ENCODE results near the gene DHX35. TPM values are rescaled to one million over a fixed set of nuclear protein-coding genes. Genes with fewer than 3 reads are reported as not detected.

Gene DHX35
- total RNA-seq, 1 experiment from 2014 or later: 20.4 TPM

- TF ChIP-seq ARID4B (CRISPR knock-in tag; IDR thresholded peaks at IDR 0.05; ENCODE audit: borderline replicate concordance) (no peak), TEAD1 (CRISPR knock-in tag; IDR thresholded peaks at IDR 0.05) (no peak), ZSCAN18 (CRISPR knock-in tag; IDR thresholded peaks at IDR 0.05) (no peak), MAX (CRISPR knock-in tag; IDR thresholded peaks at IDR 0.05) (no peak), ZNF263 (CRISPR knock-in tag; IDR thresholded peaks at IDR 0.05; ENCODE audit: low read depth) (no peak), SOX15 (CRISPR knock-in tag; IDR thresholded peaks at IDR 0.05) (no peak), ZNF396 (CRISPR knock-in tag; IDR thresholded peaks at IDR 0.05; ENCODE audit: borderline replicate concordance) (no peak), CDX4 (CRISPR knock-in tag; IDR thresholded peaks at IDR 0.05; ENCODE audit: borderline replicate concordance) (no peak), NFYB (CRISPR knock-in tag; conservative IDR thresholded peaks at IDR 0.05; ENCODE audit: low read depth) (no peak)
- TF ChIP-seq, protein P1, sequence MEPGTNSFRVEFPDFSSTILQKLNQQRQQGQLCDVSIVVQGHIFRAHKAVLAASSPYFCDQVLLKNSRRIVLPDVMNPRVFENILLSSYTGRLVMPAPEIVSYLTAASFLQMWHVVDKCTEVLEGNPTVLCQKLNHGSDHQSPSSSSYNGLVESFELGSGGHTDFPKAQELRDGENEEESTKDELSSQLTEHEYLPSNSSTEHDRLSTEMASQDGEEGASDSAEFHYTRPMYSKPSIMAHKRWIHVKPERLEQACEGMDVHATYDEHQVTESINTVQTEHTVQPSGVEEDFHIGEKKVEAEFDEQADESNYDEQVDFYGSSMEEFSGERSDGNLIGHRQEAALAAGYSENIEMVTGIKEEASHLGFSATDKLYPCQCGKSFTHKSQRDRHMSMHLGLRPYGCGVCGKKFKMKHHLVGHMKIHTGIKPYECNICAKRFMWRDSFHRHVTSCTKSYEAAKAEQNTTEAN (CRISPR knock-in tag; IDR thresholded peaks at IDR 0.05): no peak
Observed at GRCh38 chr20:38940644-38941043, 21.5 kb upstream of the DHX35 start (continued).

GRCh38 chr20:38941726-38942389, 20.3 kb upstream of the DHX35 start:
- H3K4me3 Mint-ChIP-seq: no peak overlapping the region
- H3K36me3 Mint-ChIP-seq: peaks cover 73% of the 10 kb centered on the region
- H3K27me3 Mint-ChIP-seq (ENCODE audit: low read depth): no peaks in the 10 kb centered on the region; the same call in 1 of the 2 replicates
- no peak overlapping the region for H3K27ac Mint-ChIP-seq
- peaks cover 11% of the 10 kb centered on the region for H3K4me1 Mint-ChIP-seq
- H3K9me3 Mint-ChIP-seq: no peaks in the 10 kb centered on the region
- ChIA-PET CTCF (interaction anchor here (2.0 kb wide), 1 partner anchor 16 kb away, joined by 6 read pairs; the partner anchor contains the start of gene FAM83D), POLR2A (no interaction called here)
- ATAC-seq (no peak), DNase-seq (ENCODE audit: low spot score) (no peak)
- TF ChIP-seq SOX15 (CRISPR knock-in tag; IDR thresholded peaks at IDR 0.05) (no peak), ATF1 (CRISPR knock-in tag; IDR thresholded peaks at IDR 0.05) (no peak), GTF2I (CRISPR knock-in tag; conservative IDR thresholded peaks at IDR 0.05) (no peak), NR3C1 (CRISPR knock-in tag; conservative IDR thresholded peaks at IDR 0.05; ENCODE audit: low read depth) (no peak), ZNF425 (CRISPR knock-in tag; conservative IDR thresholded peaks at IDR 0.05) (no peak), ZBTB21 (CRISPR knock-in tag; IDR thresholded peaks at IDR 0.05; ENCODE audit: borderline replicate concordance) (no peak), TCF7 (CRISPR knock-in tag; IDR thresholded peaks at IDR 0.05; ENCODE audit: low read depth) (no peak), ZNF263 (CRISPR knock-in tag; IDR thresholded peaks at IDR 0.05; ENCODE audit: low read depth) (no peak), FOXK1 (CRISPR knock-in tag; IDR thresholded peaks at IDR 0.05) (no peak), ZNF121 (CRISPR knock-in tag; IDR thresholded peaks at IDR 0.05) (no peak), ZNF416 (CRISPR knock-in tag; IDR thresholded peaks at IDR 0.05) (no peak), NR1H2 (CRISPR knock-in tag; IDR thresholded peaks at IDR 0.05) (no peak)
- TF ChIP-seq, protein P2, sequence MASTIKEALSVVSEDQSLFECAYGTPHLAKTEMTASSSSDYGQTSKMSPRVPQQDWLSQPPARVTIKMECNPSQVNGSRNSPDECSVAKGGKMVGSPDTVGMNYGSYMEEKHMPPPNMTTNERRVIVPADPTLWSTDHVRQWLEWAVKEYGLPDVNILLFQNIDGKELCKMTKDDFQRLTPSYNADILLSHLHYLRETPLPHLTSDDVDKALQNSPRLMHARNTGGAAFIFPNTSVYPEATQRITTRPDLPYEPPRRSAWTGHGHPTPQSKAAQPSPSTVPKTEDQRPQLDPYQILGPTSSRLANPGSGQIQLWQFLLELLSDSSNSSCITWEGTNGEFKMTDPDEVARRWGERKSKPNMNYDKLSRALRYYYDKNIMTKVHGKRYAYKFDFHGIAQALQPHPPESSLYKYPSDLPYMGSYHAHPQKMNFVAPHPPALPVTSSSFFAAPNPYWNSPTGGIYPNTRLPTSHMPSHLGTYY (CRISPR knock-in tag; IDR thresholded peaks at IDR 0.05): no peak
- TF ChIP-seq, protein P3, sequence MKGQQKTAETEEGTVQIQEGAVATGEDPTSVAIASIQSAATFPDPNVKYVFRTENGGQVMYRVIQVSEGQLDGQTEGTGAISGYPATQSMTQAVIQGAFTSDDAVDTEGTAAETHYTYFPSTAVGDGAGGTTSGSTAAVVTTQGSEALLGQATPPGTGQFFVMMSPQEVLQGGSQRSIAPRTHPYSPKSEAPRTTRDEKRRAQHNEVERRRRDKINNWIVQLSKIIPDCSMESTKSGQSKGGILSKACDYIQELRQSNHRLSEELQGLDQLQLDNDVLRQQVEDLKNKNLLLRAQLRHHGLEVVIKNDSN (CRISPR knock-in tag; IDR thresholded peaks at IDR 0.05): no peak
